Measurements from ENCODE around the gene CNGA3.

Gene CNGA3

DNA sequence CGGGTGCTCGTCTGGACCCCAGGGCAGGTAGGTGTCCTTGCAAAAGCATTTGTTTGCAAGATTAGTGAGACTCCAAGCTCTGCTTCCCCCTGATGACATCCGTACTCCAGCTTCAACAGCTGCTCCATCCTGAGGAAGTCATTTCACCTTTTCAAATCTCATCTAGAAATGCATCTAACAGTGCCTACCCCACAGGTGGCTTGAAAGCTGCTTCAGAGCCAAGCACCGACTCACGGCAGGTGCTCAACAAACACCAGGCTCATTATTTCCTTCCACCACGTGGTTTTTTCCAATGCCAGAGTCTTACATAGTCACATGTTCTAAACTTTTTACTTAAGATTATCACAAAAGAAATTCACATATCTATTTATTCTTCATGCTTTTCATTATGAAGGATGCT, 31.9 kb downstream of the CNGA3 start:
- Histone ChIP-seq H3K4me2 (no peak overlapping the region), H4K20me1 (ENCODE audit: insufficient read depth) (no peaks in the 10 kb centered on the region), H3K27me3 (ENCODE audit: insufficient read depth, low read depth) (no peaks in the 10 kb centered on the region), H3K9ac (no peak overlapping the region), H3K36me3 (ENCODE audit: insufficient read depth) (no peaks in the 10 kb centered on the region), H3K4me1 (ENCODE audit: low read depth, poor library complexity, severe bottlenecking) (no peaks in the 10 kb centered on the region), H3K4me3 (IDR thresholded peaks at IDR 0.05; ENCODE audit: insufficient read depth, low read depth, low read length) (no peak overlapping the region), H3K27ac (no peak overlapping the region), H3K79me2 (ENCODE audit: insufficient read depth, low read depth) (no peaks in the 10 kb centered on the region), H2AFZ (ENCODE audit: low read depth) (no peak overlapping the region)
- TF ChIP-seq, protein P1, sequence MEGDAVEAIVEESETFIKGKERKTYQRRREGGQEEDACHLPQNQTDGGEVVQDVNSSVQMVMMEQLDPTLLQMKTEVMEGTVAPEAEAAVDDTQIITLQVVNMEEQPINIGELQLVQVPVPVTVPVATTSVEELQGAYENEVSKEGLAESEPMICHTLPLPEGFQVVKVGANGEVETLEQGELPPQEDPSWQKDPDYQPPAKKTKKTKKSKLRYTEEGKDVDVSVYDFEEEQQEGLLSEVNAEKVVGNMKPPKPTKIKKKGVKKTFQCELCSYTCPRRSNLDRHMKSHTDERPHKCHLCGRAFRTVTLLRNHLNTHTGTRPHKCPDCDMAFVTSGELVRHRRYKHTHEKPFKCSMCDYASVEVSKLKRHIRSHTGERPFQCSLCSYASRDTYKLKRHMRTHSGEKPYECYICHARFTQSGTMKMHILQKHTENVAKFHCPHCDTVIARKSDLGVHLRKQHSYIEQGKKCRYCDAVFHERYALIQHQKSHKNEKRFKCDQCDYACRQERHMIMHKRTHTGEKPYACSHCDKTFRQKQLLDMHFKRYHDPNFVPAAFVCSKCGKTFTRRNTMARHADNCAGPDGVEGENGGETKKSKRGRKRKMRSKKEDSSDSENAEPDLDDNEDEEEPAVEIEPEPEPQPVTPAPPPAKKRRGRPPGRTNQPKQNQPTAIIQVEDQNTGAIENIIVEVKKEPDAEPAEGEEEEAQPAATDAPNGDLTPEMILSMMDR (conservative IDR thresholded peaks at IDR 0.05; ENCODE audit: low read depth, low read length), result no peak

DNA sequence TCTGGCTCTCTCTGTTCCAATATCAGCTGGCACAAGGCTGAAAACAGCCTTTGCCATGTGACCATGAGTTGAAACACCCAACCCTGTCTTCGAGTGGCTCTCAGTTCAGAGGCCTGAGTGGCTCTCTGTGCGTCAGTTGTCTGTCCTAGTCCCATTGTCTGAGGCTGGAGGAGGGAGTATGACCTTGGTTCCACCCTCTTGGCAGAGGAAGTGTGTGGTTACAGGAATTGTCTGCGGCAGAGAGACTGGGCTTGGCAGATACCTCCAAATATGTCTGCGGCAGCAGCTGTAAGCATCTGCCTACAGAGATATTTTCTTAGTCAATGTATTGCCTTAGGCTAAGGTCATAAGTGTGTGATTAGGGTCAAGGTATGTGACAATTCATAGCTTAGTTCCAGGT, 32.6 kb downstream of the CNGA3 start:
- no peaks in the 10 kb centered on the region for H3K79me2 ChIP-seq (ENCODE audit: insufficient read depth, low read depth)
- H3K4me2 ChIP-seq, result no peak overlapping the region
- H4K20me1 ChIP-seq (ENCODE audit: insufficient read depth), result no peaks in the 10 kb centered on the region
- H3K36me3 ChIP-seq (ENCODE audit: insufficient read depth), result no peaks in the 10 kb centered on the region
- H3K9ac ChIP-seq, result no peak overlapping the region
- no peaks in the 10 kb centered on the region for H3K4me1 ChIP-seq (ENCODE audit: low read depth, poor library complexity, severe bottlenecking)
- TF ChIP-seq, protein P1 (conservative IDR thresholded peaks at IDR 0.05; ENCODE audit: low read depth, low read length), result no peak
- H3K27me3 ChIP-seq (ENCODE audit: insufficient read depth, low read depth), result no peaks in the 10 kb centered on the region
- H3K4me3 ChIP-seq (IDR thresholded peaks at IDR 0.05; ENCODE audit: insufficient read depth, low read depth, low read length), result no peak overlapping the region
- no peak overlapping the region for H3K27ac ChIP-seq
- no peak overlapping the region for H2AFZ ChIP-seq (ENCODE audit: low read depth)

- Histone ChIP-seq H3K4me2 (no peak overlapping the region), H3K27me3 (ENCODE audit: insufficient read depth, low read depth) (no peaks in the 10 kb centered on the region), H2AFZ (ENCODE audit: low read depth) (no peak overlapping the region), H3K4me1 (ENCODE audit: low read depth, poor library complexity, severe bottlenecking) (no peaks in the 10 kb centered on the region), H3K79me2 (ENCODE audit: insufficient read depth, low read depth) (no peaks in the 10 kb centered on the region), H3K27ac (no peak overlapping the region), H3K4me3 (IDR thresholded peaks at IDR 0.05; ENCODE audit: insufficient read depth, low read depth, low read length) (no peak overlapping the region), H3K36me3 (ENCODE audit: insufficient read depth) (no peaks in the 10 kb centered on the region), H4K20me1 (ENCODE audit: insufficient read depth) (no peaks in the 10 kb centered on the region), H3K9ac (no peak overlapping the region)
- TF ChIP-seq, protein P1 (conservative IDR thresholded peaks at IDR 0.05; ENCODE audit: low read depth, low read length), result no peak
These were observed 33.3 kb downstream of the CNGA3 start for GRCh38 chr2:98379311-98380202.

GRCh38 chr2:98380203-98380535, 33.9 kb downstream of the CNGA3 start:
- TF ChIP-seq, protein P1 (conservative IDR thresholded peaks at IDR 0.05; ENCODE audit: low read depth, low read length), result no peak
- no peak overlapping the region for H3K9ac ChIP-seq
- no peaks in the 10 kb centered on the region for H4K20me1 ChIP-seq (ENCODE audit: insufficient read depth)
- no peaks in the 10 kb centered on the region for H3K36me3 ChIP-seq (ENCODE audit: insufficient read depth)
- no peak overlapping the region for H3K4me3 ChIP-seq (IDR thresholded peaks at IDR 0.05; ENCODE audit: insufficient read depth, low read depth, low read length)
- H3K27ac ChIP-seq, result no peak overlapping the region
- H3K27me3 ChIP-seq (ENCODE audit: insufficient read depth, low read depth), result no peaks in the 10 kb centered on the region
- no peaks in the 10 kb centered on the region for H3K79me2 ChIP-seq (ENCODE audit: insufficient read depth, low read depth)
- no peaks in the 10 kb centered on the region for H3K4me1 ChIP-seq (ENCODE audit: low read depth, poor library complexity, severe bottlenecking)
- no peak overlapping the region for H2AFZ ChIP-seq (ENCODE audit: low read depth)
- H3K4me2 ChIP-seq, result no peak overlapping the region

Measured in KMS-11 (cell line).